PC-9 (cell line): ENCODE data around the gene AVPR1B. TPM values are rescaled to one million over a fixed set of nuclear protein-coding genes. Genes with fewer than 3 reads are reported as not detected.

Experiments
- BruUV-seq: library from RNA; stranded (reverse); fragments of 400-500 nt; replicated peaks from 2 replicates; lab custom pipeline; 2021; lab: Mats Ljungman, UMichigan
- CTCF ChIA-PET: fragments of 300-600 bp; sonication (Branson Sonifier 250); formaldehyde crosslinking; loops from one replicate; lab custom pipeline; 2022; ENCODE audit warnings: antibody characterized with exemption; lab: Charles Lee
- POLR2A ChIA-PET: fragments of 300-600 bp; sonication (Branson Sonifier 250); formaldehyde crosslinking; loops from one replicate; lab custom pipeline; 2022; ENCODE audit warnings: antibody characterized with exemption; ENCODE audit not compliant: unreplicated experiment; lab: Charles Lee
- DNase-seq, 2 experiments: peaks; one replicate each; pipeline versions ENCODE4 v3.0.0 to v3.0.0-alpha.2; 2015 to 2022; ENCODE audit warnings: mixed read lengths in 1 of 2
- H2AFZ ChIP-seq: fragments of 200-600 bp; sonication (generic); 2 replicates; pipeline ENCODE4 v1.8.1; 2017; ENCODE audit warnings: antibody characterized with exemption
- H3F3A ChIP-seq: fragments of 200-600 bp; sonication (generic); 2 replicates; pipeline ENCODE4 v1.8.1; 2017; ENCODE audit warnings: antibody characterized with exemption, mild to moderate bottlenecking, low read depth; ENCODE audit not compliant: insufficient read depth
- H3K27ac ChIP-seq: fragments of 200-600 bp; sonication (generic); 2 replicates; pipeline ENCODE4 v1.6.1; 2016; ENCODE audit warnings: mixed run types
- H3K27me3 ChIP-seq: fragments of 200-600 bp; sonication (generic); 2 replicates; pipeline ENCODE4 v1.6.1; 2016; ENCODE audit warnings: low read depth, mixed run types; ENCODE audit not compliant: insufficient read depth
- H3K36me3 ChIP-seq: fragments of 200-600 bp; sonication (generic); 2 replicates; pipeline ENCODE4 v1.6.1; 2016; ENCODE audit warnings: low read depth, mixed run types
- H3K4me1 ChIP-seq: fragments of 200-600 bp; sonication (generic); replicated peaks from 2 replicates; pipeline ENCODE4 v1.6.1; 2016; ENCODE audit warnings: mixed run types; ENCODE audit not compliant: insufficient read depth
- H3K4me2 ChIP-seq: fragments of 200-600 bp; sonication (generic); 2 replicates; pipeline ENCODE4 v1.6.1; 2017; ENCODE audit warnings: mixed run types
- H3K4me3 ChIP-seq: fragments of 200-600 bp; sonication (generic); 2 replicates; pipeline ENCODE4 v1.6.1; 2016; ENCODE audit warnings: mixed run types
- H3K79me2 ChIP-seq: fragments of 200-600 bp; sonication (generic); 2 replicates; pipeline ENCODE4 v1.6.1; 2017; ENCODE audit warnings: low read depth, mixed run types
- H3K9me2 ChIP-seq: fragments of 200-600 bp; sonication (generic); 2 replicates; pipeline ENCODE4 v1.8.1; 2017; ENCODE audit warnings: mild to moderate bottlenecking; ENCODE audit not compliant: insufficient read depth
- H3K9me3 ChIP-seq: fragments of 200-600 bp; sonication (generic); 2 replicates; pipeline ENCODE4 v1.8.1; 2016; ENCODE audit warnings: low read depth; ENCODE audit not compliant: insufficient read depth
- H4K20me1 ChIP-seq: fragments of 200-600 bp; sonication (generic); 2 replicates; pipeline ENCODE4 v1.8.1; 2017; ENCODE audit not compliant: insufficient read depth
- EZH2 ChIP-seq: fragments of 200-600 bp; sonication (generic); IDR thresholded peaks from 2 replicates; pipeline ENCODE4 v1.8.0; 2017; ENCODE audit warnings: antibody characterized with exemption, low read depth
- intact Hi-C: fragments of 100-400 bp; cut with micrococcal nuclease; formaldehyde crosslinking; loops from one replicate; pipeline ENCODE4 v1.10.0; 2022; ENCODE audit not compliant: unreplicated experiment
- total RNA-seq: library from RNA; stranded (reverse); gene quantifications from 2 replicates; pipeline ENCODE4 v1.2.3, GENCODE V29; 2021
- TF ChIP-seq, protein P1 (sequence below): fragments of 200-600 bp; sonication (generic); conservative IDR thresholded peaks from 2 replicates; pipeline ENCODE4 v1.6.1; 2017; ENCODE audit warnings: mixed run types, antibody characterized with exemption, mild to moderate bottlenecking, moderate library complexity

The AVPR1B gene
- total RNA-seq, 1 experiment from 2014 or later, result not detected

DNA sequence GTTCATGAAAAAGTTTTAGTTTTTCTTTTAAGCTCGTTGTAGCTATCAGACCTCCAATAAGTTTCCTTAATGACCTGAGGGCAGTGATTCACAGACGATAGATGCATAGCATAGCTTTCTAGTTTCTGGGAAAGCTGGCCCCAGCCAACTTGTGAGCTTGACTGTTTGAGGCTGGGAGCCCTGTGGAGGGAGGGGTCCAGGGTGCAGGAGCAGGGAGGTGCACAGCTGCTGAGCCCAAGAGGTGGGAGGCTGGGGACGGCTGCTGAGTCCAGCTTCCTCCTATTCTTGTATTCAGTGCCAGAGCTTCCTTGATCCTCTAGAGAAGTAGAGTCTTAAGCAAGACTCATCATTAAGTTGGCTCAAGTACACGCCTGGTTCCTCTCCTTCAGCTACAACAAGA is 11.0 kb upstream of the AVPR1B start:
- Histone ChIP-seq H3K36me3 (no peaks in the 10 kb centered on the region), H3K4me2 (0 out of 2 replicates have a peak overlapping the region, but pooled peaks have one; percentile 21), H3K9me2 (no peaks in the 10 kb centered on the region), H3F3A (no peaks in the 10 kb centered on the region), H3K27me3 (no peaks in the 10 kb centered on the region), H2AFZ (0 out of 2 replicates have a peak overlapping the region, but pooled peaks have one; percentile 39), H3K27ac (no peak overlapping the region), H3K4me1 (peaks cover 9% of the 10 kb centered on the region; the same call in 1 of the 2 replicates), H3K4me3 (no peak overlapping the region), H3K79me2 (no peaks in the 10 kb centered on the region), H4K20me1 (no peaks in the 10 kb centered on the region), H3K9me3 (no peaks in the 10 kb centered on the region)
- peak in 1 of 2 experiments; percentile 46 for DNase-seq
- ChIA-PET CTCF (interaction anchor here (1.0 kb wide), 1 partner anchor 97 kb away, joined by 3 read pairs; no protein-coding TSS in a partner anchor), POLR2A (interaction anchor here (0.7 kb wide), 1 partner anchor 791 kb away, joined by 4 read pairs; no protein-coding TSS in a partner anchor)
- BruUV-seq, result no TSS peak
- TF ChIP-seq, protein P1, sequence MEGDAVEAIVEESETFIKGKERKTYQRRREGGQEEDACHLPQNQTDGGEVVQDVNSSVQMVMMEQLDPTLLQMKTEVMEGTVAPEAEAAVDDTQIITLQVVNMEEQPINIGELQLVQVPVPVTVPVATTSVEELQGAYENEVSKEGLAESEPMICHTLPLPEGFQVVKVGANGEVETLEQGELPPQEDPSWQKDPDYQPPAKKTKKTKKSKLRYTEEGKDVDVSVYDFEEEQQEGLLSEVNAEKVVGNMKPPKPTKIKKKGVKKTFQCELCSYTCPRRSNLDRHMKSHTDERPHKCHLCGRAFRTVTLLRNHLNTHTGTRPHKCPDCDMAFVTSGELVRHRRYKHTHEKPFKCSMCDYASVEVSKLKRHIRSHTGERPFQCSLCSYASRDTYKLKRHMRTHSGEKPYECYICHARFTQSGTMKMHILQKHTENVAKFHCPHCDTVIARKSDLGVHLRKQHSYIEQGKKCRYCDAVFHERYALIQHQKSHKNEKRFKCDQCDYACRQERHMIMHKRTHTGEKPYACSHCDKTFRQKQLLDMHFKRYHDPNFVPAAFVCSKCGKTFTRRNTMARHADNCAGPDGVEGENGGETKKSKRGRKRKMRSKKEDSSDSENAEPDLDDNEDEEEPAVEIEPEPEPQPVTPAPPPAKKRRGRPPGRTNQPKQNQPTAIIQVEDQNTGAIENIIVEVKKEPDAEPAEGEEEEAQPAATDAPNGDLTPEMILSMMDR, result no peak
- TF ChIP-seq EZH2, result no peak
- intact Hi-C loops, result no loop called here

DNA sequence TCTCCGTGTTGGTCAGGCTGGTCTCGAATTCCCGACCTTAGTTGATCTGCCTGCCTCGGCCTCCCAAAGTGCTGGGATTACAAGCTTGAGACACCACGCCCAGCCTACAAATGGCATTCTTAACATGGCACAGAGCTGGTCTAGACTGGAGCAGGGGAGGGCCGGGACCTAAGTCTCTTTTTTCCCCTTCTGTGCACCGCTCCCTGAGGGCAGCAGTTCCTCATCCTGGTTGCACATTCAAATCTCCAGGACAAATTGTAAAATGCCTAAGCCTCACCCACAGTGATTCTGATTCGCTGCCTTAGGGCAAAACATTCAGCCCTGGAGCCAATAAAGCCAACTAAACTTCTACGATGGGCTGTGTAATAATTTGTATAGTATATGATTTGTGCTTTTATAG is 10.1 kb upstream of the AVPR1B start:
- H2AFZ ChIP-seq, result no peak overlapping the region
- BruUV-seq, result no TSS peak
- H3F3A ChIP-seq, result no peaks in the 10 kb centered on the region
- H3K27ac ChIP-seq, result no peak overlapping the region
- DNase-seq, result no peak
- H3K9me3 ChIP-seq, result no peaks in the 10 kb centered on the region
- TF ChIP-seq EZH2, result no peak
- TF ChIP-seq, protein P1, result no peak
- peaks cover 9% of the 10 kb centered on the region; the same call in 1 of the 2 replicates for H3K4me1 ChIP-seq
- H4K20me1 ChIP-seq, result no peaks in the 10 kb centered on the region
- H3K4me2 ChIP-seq, result no peak overlapping the region
- no peaks in the 10 kb centered on the region for H3K9me2 ChIP-seq
- POLR2A ChIA-PET, result no interaction called here
- intact Hi-C loops, result no loop called here
- H3K36me3 ChIP-seq, result no peaks in the 10 kb centered on the region
- CTCF ChIA-PET, result no interaction called here
- H3K79me2 ChIP-seq, result no peaks in the 10 kb centered on the region
- H3K4me3 ChIP-seq, result no peak overlapping the region
- H3K27me3 ChIP-seq, result no peaks in the 10 kb centered on the region

DNA sequence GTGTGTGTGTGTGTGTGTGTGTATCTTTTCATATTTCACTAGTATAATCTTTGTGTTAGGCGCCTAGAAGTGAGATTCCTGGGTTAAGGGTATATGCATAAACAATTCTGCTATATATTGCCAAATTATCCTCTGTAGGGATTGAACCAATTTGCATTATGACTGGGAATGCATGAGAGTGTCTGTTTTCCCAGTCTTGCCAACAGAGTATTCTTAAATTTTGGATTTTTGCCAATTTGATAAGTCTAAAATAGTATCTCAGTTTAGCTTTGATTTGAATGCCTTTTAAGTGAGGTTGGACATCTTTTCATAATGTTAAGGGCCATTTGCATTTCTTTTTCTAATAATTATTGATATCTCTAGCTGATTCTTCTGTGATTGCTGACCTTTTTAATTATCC is 8.2 kb upstream of the AVPR1B start:
- TF ChIP-seq, protein P1, result no peak
- no peak for TF ChIP-seq EZH2
- Histone ChIP-seq H3K9me3 (peaks cover 10% of the 10 kb centered on the region), H3K27me3 (no peaks in the 10 kb centered on the region), H3K4me2 (no peak overlapping the region), H3F3A (no peaks in the 10 kb centered on the region), H3K4me1 (peaks cover 9% of the 10 kb centered on the region; the same call in 1 of the 2 replicates), H3K27ac (no peak overlapping the region), H4K20me1 (no peaks in the 10 kb centered on the region), H2AFZ (no peak overlapping the region), H3K9me2 (no peaks in the 10 kb centered on the region), H3K36me3 (no peaks in the 10 kb centered on the region), H3K4me3 (no peak overlapping the region), H3K79me2 (no peaks in the 10 kb centered on the region)
- BruUV-seq, result no TSS peak
- ChIA-PET POLR2A (no interaction called here), CTCF (no interaction called here)
- DNase-seq, result no peak
- intact Hi-C loops, result no loop called here
